Activated T-cell treated with anti-CD3 and anti-CD28 coated beads, Interleukin-2, amount 50 U/mL, for 4 hours (primary cell): ENCODE data around the gene CAPRIN1. TPM values are rescaled to one million over a fixed set of nuclear protein-coding genes. Genes with fewer than 3 reads are reported as not detected.

Experiments used
- ATAC-seq, 2 donors: fragments of 200-7000 bp; cut with Tn5 transposase; one replicate each; pipeline ENCODE4 v1.10.0; 2021
- DNase-seq: peaks from one replicate; pipeline ENCODE4 v3.0.0-alpha.2; 2020
- H3K27me3 Mint-ChIP-seq: one replicate; pipeline ENCODE4 v1.8.0; 2021; ENCODE audit warnings: low read depth, mixed read lengths
- H3K36me3 Mint-ChIP-seq: one replicate; pipeline ENCODE4 v1.8.0; 2022; ENCODE audit warnings: mixed read lengths; ENCODE audit not compliant: insufficient read depth
- H3K4me1 Mint-ChIP-seq: one replicate; pipeline ENCODE4 v1.8.0; 2021; ENCODE audit warnings: low read depth, mixed read lengths
- H3K4me3 Mint-ChIP-seq: one replicate; pipeline ENCODE4 v1.8.0; 2021; ENCODE audit warnings: mild to moderate bottlenecking, moderate library complexity, mixed read lengths
- H3K9me3 Mint-ChIP-seq: one replicate; pipeline ENCODE4 v1.8.0; 2021; ENCODE audit warnings: mixed read lengths
- total RNA-seq, 3 donors: library from RNA; stranded (reverse); gene quantifications; one replicate each; pipeline ENCODE4 v1.2.1, GENCODE V29; 2021

CAPRIN1 gene
- total RNA-seq, 3 donors from 2014 or later = 315 to 356 (median 341) TPM

DNA sequence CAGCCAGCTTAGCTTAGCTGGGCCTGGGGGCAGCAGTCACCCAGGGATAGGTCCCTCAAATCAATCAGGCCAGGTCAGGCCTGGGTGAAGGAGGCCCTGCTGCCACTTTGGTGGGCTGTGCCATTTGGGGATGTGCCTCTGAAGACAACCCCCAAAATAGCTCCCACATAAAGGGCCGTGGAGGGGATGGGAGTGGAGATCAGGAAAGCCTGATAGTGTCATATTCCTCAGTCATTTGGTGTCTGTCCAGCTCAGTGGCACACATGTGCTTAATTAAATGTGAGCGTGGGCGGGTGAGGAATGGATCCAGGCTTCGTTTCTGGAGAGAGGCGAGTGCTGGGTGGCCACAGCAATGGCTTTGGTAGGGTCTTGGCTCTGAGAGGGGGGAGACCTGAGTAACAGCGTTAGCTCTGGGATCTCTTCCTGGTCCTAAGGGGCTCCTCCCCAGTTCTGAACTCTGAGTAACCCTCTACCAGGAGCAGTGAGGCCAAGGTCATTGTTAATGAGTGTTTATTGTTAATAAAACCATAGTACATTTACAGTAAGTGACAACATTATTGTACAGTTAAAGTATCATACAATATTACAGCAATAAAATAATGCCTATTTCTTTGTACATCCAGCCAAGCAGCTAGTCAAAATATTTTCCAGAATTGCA is 99.1 kb downstream of the CAPRIN1 start:
- H3K4me1 Mint-ChIP-seq = peaks cover 4% of the 10 kb centered on the region
- H3K36me3 Mint-ChIP-seq = peaks cover 25% of the 10 kb centered on the region
- no peak for DNase-seq
- H3K4me3 Mint-ChIP-seq = no peak overlapping the region
- no peaks in the 10 kb centered on the region for H3K27me3 Mint-ChIP-seq
- no peak for ATAC-seq
- H3K9me3 Mint-ChIP-seq = no peaks in the 10 kb centered on the region

Other genes starting within 250 kb of the CAPRIN1 start
- gene LMO2, start 159.7 kb upstream of the CAPRIN1 start, total RNA-seq = under 1 TPM; 0.18 to 0.57 (median 0.38) TPM
- gene NAT10, start 53.9 kb downstream of the CAPRIN1 start, total RNA-seq = 100 to 1,000 TPM; 203 to 213 (median 213) TPM